NCI-H2107 treated with DMSO at 0.1 percent for 48 hours (cell line): ENCODE results near the gene C11orf52.
"Not testable (repeated sequence)": the region's sequence is repeated elsewhere in the genome, so short reads cannot be mapped to it uniquely, and the experiment has no call there.

Experiments
- DNase-seq: peaks from one replicate; lab custom pipeline; 2025; ENCODE audit not compliant: unreplicated experiment; lab: John Stamatoyannopoulos, UW

C11orf52 gene

DNA sequence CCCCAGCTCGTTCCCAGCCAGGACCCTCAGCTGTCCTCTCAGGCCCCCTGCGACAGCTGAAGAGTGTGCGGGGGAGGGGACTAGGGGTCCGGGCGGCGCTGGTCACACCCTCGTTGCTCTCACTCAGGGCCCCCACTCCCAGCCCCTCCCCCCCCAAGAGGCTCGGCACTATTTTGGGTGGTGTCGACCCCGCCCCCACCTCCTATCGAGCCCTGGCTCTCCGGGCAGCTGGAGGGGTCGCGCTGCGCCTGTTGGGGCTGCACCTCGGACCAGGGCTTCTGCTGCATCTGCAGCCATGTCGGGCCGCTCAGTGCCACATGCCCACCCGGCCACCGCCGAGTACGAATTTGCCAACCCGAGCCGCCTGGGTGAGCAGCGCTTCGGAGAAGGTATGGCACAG, 6.2 kb upstream of the C11orf52 start, which contains the start of gene HSPB2:
Gene HSPB2, plus strand, starts transcription at position 200 of the 400 bp plus-strand sequence. Its CDS starts 96 bp downstream, at position 296.
- no peak for DNase-seq

DNA sequence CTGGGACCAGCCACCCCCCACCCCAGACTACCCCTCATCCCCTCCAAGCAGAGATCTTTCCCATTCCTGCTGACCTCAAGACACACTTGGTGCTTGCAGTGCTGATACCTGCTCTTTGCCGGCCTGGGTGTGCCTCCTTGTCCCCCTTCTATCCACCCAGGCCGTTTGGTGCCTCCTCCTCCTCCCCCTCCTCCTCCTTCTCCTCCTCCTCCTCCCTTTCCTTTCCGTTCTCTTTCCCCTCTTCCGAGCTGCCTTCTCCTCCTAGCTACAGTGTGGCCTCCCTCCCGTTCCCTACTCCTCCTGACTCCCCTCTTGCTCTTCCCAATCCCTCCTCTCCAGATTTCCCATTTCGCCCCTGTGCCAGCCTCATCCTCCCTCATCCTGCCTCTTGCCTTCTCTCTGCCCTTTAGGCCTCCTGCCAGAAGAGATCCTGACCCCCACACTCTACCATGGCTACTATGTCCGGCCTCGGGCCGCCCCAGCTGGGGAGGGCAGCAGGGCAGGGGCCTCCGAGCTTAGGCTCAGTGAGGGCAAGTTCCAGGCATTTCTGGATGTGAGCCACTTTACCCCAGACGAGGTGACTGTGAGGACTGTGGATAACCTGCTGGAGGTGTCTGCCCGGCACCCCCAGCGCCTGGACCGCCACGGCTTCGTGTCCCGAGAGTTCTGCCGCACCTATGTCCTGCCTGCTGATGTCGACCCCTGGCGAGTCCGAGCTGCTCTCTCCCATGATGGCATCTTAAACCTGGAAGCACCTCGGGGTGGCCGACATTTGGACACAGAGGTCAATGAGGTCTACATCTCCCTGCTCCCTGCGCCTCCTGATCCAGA, 5.5 kb upstream of the C11orf52 start:
- no peak for DNase-seq

DNA sequence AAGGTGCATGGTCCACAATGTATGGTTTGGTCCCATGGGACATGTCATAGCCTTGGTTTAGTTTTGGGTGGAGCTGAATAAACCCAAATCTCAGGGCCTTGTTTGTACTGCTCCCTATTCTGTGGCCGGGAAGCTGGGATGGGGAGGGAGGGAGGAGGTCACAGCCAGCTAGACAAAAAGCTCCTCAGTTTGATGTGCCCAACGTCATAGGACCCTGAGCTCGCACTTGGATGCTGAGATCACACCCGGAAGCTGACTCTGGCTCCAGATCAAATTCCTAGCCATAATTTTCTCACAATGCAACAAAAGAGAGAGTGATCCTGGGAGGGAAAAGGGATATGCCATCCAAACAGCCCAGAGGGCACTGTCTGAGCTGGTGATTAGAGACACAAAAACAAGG, 4.7 kb upstream of the C11orf52 start:
- DNase-seq = peak; percentile 41

DNA sequence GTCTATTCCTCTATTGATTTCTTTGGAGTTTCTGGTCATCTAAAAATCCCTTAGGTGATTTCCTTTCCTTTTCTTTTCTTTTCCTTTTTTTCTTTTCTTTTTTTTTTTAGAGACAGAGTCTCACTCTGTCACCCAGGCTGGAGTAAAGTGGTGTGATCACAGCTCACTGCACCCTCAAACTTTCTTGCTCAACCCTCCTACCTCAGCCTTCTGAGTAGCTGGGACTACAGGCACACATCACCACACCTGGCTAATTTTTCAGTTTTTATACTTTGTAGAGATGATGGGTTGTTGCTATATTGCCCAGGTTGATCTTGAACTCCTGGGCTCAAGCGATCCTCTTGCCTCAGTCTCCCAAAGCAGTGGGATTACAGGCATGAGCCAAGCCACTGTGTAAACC, 1.9 kb upstream of the C11orf52 start:
- no peak for DNase-seq

DNA sequence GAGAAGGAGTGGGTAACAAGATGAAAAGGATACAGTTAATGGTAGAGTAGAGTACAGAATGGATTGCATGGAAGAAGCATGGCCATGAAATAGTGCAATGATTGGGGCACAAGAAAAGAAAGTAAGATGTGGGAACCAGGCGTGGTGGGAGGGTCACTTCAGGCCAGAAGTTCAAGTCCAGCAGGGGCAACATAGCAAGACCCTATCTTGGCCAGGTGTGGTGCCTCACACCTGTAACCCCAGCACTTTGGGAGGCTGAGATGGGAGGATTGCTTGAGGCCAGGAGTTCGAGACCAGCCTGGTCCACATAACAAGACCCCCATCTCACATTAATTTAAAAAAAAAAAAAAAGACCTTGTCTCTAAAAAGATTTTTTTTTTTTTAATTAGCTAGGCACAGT, 1.4 kb upstream of the C11orf52 start:
- DNase-seq = no peak

DNA sequence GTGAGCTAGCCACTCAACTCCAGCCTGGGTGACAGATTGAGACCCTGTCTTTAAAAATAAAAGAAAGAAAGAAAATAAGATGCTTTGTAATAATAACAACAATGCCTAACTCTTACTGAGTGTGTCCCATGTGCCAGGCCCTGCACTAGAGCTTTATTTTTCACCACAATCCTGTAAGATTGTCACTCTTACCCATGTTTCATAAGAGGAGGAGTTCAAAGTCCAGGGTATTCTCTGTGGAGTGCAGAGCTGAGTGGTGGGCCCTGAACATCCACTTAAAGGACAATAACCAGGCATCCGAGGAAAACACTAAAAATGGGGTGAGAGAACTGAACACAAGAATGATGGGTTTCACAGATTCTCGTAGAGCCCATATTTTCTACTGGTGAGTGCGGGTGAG, 925 bp upstream of the C11orf52 start:
- no peak for DNase-seq

DNA sequence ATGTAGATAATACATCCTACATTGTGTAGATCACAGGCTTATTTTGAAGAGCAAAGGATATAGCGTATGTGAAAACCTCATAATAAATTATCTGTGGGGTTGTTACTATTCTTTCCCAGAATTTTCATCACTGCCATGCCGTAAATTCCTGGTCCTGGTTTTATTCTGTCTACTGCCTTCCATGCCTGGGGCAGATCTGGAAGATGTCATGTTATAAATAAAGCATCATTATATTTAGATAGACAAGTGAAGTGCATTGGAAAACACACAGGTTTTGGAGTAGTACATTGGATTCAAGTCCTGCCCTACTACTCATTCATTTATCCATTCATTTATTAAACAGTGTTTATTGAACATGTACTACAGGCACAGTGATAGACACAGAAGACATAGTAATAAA, 2.2 kb downstream of the C11orf52 start:
- no peak for DNase-seq

DNA sequence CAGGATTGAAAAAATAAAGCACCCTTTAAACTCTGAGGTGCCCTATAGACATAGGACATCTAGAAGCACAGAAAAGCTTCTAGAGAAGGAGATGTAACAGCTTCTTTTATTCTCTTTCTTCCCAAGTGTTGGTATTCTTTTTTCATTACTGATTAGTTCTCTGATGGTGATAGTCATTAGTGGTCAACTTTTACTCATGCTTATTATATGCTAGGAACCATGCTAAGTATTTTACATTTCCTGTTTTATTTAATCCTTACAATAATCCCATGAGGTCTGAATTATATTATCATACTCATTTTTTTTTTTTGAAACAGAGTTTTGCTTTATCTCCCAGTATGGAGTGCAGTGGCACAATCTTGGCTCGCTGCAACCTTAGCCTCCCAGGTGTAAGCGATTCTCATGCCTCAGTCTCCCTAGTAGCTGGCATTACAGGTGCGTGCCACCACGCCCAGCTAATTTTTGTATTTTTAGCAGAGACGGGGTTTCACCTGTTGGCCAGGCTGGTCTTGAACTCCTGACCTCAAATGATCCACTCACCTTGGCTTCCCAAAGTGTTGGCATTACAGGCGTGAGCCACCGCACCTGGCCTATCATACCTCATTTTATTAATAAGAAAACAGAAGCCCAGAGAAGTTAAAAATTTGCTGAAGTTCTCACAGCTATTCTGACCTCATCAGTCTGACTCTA, 3.0 kb downstream of the C11orf52 start:
- DNase-seq = no peak

DNA sequence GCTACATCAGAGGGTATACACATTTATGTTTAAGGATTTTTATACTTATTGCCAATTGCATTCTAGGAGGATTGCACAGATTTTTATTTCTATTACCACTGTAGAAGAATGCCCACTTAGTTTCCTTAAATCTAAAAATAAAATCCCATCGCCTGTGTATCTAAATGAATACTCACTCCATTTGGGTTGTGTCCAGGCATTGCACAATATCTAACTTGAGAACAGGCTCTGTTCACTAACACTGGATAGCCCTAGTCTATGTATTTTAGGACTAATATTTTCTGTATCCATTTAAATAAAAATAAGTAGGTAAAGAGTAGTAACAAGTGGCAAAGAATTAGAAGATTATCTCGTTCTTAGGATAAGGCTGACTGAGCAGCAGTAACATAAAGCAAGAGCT, 4.1 kb downstream of the C11orf52 start:
- DNase-seq = no peak

DNA sequence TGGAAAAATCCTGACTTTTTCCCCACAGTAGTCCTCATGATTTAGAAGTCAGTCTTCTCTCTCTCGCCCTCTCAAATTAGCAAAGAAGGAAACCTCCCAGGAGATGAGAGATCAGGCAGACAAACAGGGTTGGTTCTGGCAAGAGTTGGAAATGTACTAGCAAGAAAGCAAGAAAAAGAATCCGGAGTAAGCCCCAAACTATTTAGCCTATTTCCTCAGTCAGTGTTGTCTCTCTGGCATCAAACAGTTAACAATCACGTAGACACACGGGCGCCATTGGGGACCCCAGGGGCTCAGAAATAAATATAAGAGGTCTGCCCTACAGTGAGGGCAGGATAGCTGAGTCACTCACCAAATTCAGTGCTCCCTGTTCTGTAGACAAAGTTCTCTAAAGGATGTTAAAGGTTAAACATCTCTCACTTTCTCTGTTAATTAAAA, 4.7 kb downstream of the C11orf52 start:
- no peak for DNase-seq

DNA sequence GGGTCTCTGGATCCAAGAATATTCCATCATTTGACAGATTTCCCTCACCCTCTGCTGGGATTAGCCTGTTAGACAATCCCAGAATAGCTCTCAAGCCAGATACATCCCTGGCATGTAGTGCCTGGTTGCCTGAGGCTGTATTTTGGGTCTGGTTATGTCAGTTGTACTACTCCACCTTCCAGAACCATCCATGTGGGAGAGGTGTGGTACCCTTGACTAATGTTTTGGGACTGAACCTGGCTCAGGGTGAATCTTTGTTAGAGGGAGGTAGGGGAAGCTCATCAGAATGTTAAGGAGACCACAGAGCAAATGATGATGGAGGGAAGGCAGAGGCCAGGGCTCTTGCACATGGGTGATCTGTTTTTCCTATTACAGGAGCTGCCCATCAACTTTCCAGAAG, 5.2 kb downstream of the C11orf52 start:
- no peak for DNase-seq

DNA sequence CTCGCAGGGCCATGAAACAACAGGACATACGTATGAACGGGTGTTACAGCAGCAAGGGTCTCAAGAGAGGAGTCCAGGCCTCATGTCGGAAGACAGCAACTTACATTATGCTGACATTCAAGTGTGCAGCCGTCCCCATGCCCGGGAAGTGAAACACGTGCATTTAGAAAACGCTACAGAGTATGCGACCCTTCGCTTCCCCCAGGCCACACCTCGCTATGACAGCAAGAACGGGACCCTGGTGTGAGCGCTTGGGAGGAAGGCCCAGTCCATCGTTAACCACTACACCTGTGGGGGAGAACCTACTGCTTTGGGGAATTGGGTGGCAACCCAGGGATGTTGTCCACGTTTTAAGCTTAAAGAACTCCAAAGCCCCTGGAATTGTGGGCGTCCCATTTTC, 7.2 kb downstream of the C11orf52 start:
- DNase-seq = no peak

DNA sequence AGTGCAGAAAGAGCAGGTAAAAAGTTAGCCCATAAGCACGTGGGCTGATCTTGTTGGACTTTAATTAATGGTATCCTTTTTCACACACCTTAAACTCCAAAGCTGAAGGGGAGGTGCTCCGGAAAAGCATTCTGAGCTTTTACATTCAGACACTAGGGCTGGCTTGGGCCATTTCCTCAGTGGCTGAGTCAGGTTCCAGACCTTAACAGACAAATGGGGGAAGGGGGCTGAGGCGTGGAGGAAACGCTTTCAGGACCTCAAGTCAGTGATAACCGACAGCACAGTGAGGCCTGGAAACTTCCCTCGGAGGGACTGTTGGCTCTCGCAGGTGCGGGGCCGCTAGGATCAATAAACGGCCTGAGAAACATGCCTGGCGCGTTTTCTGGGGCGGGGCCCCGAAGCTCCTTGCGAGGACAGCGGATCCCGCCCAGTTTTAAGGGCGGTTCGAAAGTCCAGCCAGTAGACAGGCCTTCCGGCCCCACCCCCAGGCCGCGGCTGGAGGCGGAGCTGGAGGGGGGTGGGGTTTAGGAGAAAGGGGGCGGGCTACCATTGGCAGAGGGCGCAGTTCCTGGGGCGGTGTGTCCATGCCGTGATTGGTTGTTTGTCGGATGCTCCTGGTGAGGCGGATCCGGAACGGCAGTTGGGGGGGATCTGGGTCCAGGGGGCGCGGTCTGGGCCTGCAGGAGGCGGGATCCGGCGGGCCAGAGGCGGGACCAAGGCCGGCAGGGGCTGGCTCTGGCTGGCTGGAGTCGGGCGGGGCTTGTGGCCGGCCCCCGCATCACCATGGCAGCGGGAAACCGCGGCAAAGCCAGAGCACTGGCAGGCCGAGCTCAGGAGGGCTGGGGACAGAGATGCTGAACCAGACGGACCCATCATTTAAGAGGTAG, 8.0 kb downstream of the C11orf52 start:
- DNase-seq = peak; percentile 84

DNA sequence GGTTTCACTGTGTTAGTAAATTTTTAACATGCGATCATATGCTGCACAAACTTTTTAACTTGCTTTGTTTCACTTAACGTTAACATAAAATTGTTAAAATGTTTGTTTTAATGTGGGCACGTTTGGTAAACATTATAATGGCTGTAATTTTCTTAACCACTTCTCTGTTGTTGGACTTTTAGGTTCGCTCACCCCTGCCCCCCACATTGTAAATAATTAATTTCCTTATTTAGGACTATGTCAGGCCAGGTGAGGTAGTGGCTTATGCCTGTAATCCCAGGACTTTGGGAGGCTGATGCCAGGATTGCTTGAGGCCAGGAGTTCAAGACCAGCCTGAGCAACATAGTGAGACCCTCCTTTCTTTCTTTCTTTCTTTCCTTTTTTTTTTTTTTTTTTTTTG, 11.8 kb downstream of the C11orf52 start:
- DNase-seq = no peak

DNA sequence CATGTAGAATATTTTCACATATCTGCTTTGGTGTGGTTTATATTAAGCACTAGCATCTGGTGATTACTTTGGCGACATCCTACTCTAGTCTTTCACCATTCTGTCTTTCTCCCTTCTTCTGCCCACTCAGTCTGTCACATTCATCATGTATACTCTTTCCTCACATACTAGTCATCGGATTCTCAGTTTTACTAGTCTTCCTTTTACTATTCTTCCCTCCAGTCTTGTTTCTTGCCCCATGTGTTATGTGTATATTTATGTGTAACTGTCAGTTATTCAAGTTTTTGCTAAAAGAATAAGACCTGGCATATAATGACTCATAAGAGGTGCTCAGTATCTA, 13.9 kb downstream of the C11orf52 start:
- DNase-seq = no peak

DNA sequence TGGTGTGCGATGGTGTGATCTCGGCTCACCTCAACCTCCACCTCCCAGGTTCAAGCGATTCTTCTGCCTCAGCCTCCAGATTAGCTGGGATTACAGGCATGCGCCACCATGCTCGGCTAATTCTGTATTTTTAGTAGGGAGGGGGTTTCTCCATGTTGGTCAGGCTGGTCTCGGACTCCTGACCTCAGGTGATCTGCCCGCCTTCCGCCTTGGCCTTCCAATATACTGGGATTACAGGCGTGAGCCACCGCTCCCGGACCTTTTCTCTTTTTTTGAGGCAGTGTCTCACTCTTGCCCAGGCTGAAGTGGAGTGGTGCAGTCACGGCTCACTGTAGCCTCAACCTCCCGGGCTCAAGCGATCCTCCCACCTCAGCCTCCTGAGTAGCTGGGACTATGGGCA, 14.5 kb downstream of the C11orf52 start:
- not testable (repeated sequence) for DNase-seq

DNA sequence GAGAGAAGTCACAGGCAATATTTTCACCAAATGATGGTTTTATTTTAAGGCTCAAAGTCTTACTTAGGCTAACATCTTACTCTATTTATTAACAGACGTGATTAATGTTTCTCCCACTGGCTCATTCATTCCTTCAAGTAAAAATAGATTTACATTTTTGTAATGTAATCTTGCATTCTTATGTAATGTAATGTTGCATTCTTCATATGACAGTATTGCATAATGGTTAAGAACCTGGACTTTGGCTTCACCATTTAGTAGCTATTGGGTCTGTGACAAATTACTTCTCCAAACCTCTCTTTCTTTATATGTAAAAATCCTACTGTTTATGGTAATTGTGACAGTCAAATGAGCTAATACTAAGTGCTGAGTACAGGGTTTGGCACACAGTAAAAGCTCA, 15.2 kb downstream of the C11orf52 start:
- no peak for DNase-seq

DNA sequence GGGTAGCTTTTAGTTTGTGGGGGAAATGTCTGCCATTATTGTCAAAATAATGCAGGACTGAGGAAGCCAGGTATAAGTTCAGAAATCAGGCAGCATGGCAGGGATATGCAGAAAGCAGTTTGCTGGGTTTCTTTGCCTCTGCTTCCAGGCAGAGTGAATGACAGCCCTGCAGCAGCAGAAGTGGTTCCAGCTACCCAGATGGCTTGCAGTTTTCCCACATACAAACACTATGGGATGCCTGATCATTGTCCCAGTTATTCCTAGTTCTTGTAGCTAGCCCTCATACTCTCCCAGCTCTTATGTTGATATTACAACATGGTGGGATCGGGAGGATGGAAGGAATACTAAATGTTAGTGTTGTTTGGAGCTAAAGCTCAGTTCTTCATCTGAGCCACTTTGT, 15.6 kb downstream of the C11orf52 start:
- no peak for DNase-seq

DNA sequence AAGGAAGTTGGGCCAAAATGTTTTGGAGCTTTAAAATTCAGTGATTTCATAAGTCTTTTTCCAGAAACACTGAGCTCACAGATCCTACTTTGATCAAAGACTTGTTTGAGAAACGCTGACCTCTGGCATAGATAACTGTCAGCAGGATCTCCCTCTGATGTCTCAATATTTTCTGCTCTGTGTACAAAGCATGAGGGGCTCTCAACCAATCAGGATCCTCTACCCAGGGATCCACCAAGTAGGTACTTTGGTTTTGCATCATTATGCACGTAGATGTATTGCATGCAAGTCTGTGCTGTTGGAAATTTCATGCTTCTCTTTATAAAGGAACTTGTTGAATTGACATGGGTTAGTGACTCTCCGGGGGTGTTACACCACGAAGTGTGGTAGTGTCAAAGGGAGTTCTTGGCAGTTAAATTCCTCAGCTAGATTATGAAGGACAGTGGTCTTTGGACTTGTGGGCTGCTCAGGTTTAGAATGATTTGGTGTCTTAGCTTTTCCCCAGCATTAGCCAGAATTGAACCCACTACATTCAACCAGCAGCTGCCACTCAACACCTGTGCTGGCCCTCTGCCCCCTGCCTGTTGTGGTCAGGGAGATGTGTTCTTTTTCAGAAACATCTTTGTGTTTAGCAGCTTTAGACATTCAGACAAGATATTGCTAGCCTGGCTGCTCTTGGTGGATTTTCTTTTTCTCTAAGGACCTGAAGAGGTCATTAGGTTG, 16.8 kb downstream of the C11orf52 start:
- no peak for DNase-seq

DNA sequence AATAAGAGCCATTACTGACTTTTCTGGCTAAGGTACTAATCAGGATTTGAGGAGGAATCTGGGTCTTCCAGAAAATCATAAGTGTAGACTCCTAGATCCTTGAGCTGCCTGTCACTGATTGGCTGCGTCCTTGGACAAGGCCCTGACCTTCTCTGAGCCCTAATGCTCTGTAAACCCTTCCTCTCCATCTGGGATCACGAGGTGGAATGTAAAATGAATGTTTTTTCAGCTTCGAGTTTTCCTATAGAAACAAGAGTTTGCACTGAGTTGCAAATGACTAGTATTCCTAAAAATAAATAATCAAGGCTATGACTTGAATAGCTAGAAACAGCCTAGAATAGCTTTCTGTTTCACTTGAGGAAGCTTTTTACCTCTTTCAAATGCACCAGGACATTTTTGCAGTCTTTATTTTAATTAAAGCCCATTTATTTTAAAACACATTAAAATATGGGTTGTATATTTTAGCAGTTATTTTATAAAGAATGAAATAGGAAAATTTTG, 17.4 kb downstream of the C11orf52 start:
- no peak for DNase-seq

DNA sequence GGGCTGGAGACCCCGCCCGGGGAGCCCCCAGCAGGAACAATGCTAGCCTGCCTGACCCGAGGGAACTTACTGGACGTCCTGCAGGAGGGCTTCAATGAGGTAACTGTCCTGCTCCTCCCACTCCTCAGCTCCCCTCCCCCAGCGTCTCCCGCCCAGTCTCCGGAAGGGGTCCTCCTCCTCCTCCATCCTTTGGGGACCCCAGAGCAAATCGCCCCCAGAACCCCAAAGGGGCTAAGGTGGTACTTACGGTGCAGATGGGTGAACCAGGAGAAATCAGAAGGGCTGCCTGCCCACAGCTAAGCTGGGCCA, 18.7 kb downstream of the C11orf52 start:
- DNase-seq = no peak
